Adrenal gland (tissue), 12 donors: Measurements from ENCODE around the gene SAMD9L. TPM values are rescaled to one million over a fixed set of nuclear protein-coding genes. Genes with fewer than 3 reads are reported as not detected.
A peak's percentile ranks its signal among the peaks of the same experiment; 100 is the strongest.

Experiments used
- DNase-seq, 7 donors: peaks; one replicate each; pipeline ENCODE4 v3.0.0-alpha.2; 2019 to 2020
- H3K27ac ChIP-seq, 5 donors: fragments of 200-600 bp; sonication (generic) in 4 of 5; 1 replicate in 3 of 5; 2 replicates in 2 of 5; pipeline versions ENCODE4 v1.5.1 to v1.8.0; 2016 to 2020; ENCODE audit warnings: mild to moderate bottlenecking in 1 of 5
- H3K27me3 ChIP-seq: fragments of 200-600 bp; 2 replicates; pipeline ENCODE4 v1.8.0; 2021
- H3K36me3 ChIP-seq, 2 donors: fragments of 200-600 bp; replicated peaks in 1 of 2; 1 replicate in 1 of 2; 2 replicates in 1 of 2; pipeline versions ENCODE4 v1.5.1 to v1.8.0; 2018 to 2022
- H3K4me1 ChIP-seq, 2 donors: fragments of 200-600 bp; replicated peaks in 1 of 2; 1 replicate in 1 of 2; 2 replicates in 1 of 2; pipeline versions ENCODE4 v1.5.1 to v1.8.0; 2018 to 2021
- H3K4me3 ChIP-seq, 4 donors: fragments of 200-600 bp; sonication (generic) in 3 of 4; one replicate each; pipeline ENCODE4 v1.5.1; 2016 to 2018
- H3K9me3 ChIP-seq, 3 donors: fragments of 200-600 bp; sonication (generic) in 1 of 3; replicated peaks in 1 of 3; 1 replicate in 2 of 3; 2 replicates in 1 of 3; pipeline versions ENCODE4 v1.5.1 to v1.8.0; 2016 to 2021
- CTCF ChIP-seq, 6 experiments: fragments of 450-650 bp in 4 of 6; fragments of 200-600 bp in 2 of 6; sonication (generic) in 1 of 6; IDR thresholded peaks; 1 replicate in 5 of 6; 2 replicates in 1 of 6; pipeline versions ENCODE4 v1.5.1 to v1.8.0; 2016 to 2021; ENCODE audit warnings: antibody characterized with exemption in 6 of 6, mild to moderate bottlenecking in 2 of 6, moderate library complexity in 1 of 6
- POLR2A ChIP-seq, 2 donors: fragments of 450-650 bp; IDR thresholded peaks; one replicate each; pipeline ENCODE4 v1.6.1; 2017; ENCODE audit warnings: antibody characterized with exemption in 2 of 2, mild to moderate bottlenecking in 2 of 2, moderate library complexity in 1 of 2
- WGBS, 4 donors: extraction: QIAGEN DNeasy Blood & Tissue Kit in 2 of 4; methylation state at CpG; one replicate each; pipeline versions ENCODE4 v1.1.5 to v1.1.7; 2013 to 2017; 5-methylcytosine and 5-hydroxymethylcytosine counted together
- intact Hi-C, 2 donors: fragments of 100-400 bp; cut with DNase I; formaldehyde crosslinking; loops; one replicate each; pipeline versions ENCODE4 v1.14.1 to v1.15.0; 2022 to 2023
- polyA plus RNA-seq, 3 donors: library from polyadenylated mRNA; stranded (reverse); fragments of 200-250 nt in 2 of 3; fragments of 350-450 nt in 1 of 3; fragmentation: Illumina TruSeq in 1 of 3; extraction: RNeasy Lipid Tissue Mini Kit (QIAGEN cat#74804) in 1 of 3; gene quantifications; one replicate each; pipeline ENCODE4 v1.2.3, GENCODE V29; 2013 to 2014
- total RNA-seq, 9 donors: library from RNA; depleted of rRNA in 4 of 9; stranded (reverse); fragments of >200 nt in 4 of 9; fragments of 120-200 nt in 1 of 9; fragmentation: NEBNext Ultra II Directional in 1 of 9; extraction: Animal tissue kit (Norgen Biotek cat#: 25700) in 1 of 9; gene quantifications; one replicate each; pipeline versions ENCODE4 v1.1.0 to v1.2.4, GENCODE V29; 2013 to 2023
- donor health status: healthy with polysubstance abuse.
- donor health status: Bipolar disorder and iron deficiency.
- donor health status: DM: yes; HTN: yes; CAD: no.
- donor health status: DM: no; HTN: no; CAD: no.
- donor health status: DM: no; HTN: no; CAD: no.
- donor health status: DM: yes; HTN: yes; CAD: no.

Gene SAMD9L
- total and polyA plus RNA-seq, 12 donors: 4.5 to 28.0 (median 10.0) TPM

- Histone ChIP-seq H3K27ac (no peak overlapping the region), H3K4me3 (no peak overlapping the region), H3K27me3 (no peaks in the 10 kb centered on the region), H3K36me3 (no peaks in the 10 kb centered on the region), H3K9me3 (no peaks in the 10 kb centered on the region), H3K4me1 (no peaks in the 10 kb centered on the region)
- intact Hi-C loops: no loop called here
- no peak for DNase-seq
- TF ChIP-seq CTCF (IDR thresholded peaks at IDR 0.05) (no peak), POLR2A (IDR thresholded peaks at IDR 0.05) (no peak)
- WGBS, 4 donors: 56 to 65% (median 62%) methylated on average over 3 of the region's 3 CpGs
Observed at GRCh38 chr7:93159490-93159889, 11.3 kb upstream of the SAMD9L start.

- TF ChIP-seq POLR2A (IDR thresholded peaks at IDR 0.05) (no peak), CTCF (IDR thresholded peaks at IDR 0.05) (no peak)
- Histone ChIP-seq H3K4me1 (no peaks in the 10 kb centered on the region), H3K27ac (no peak overlapping the region), H3K36me3 (no peaks in the 10 kb centered on the region), H3K4me3 (no peak overlapping the region), H3K9me3 (no peaks in the 10 kb centered on the region), H3K27me3 (no peaks in the 10 kb centered on the region)
- DNase-seq: no peak
- 48 to 87% (median 66%) methylated on average over 1 of the region's 1 CpG for WGBS, 4 donors
- intact Hi-C loops: no loop called here
Observed at GRCh38 chr7:93156884-93157283, 8.7 kb upstream of the SAMD9L start.

- H3K9me3 ChIP-seq: no peaks in the 10 kb centered on the region
- DNase-seq: no peak
- no peaks in the 10 kb centered on the region for H3K36me3 ChIP-seq
- intact Hi-C loops: no loop called here
- no peak for TF ChIP-seq CTCF (IDR thresholded peaks at IDR 0.05)
- TF ChIP-seq POLR2A (IDR thresholded peaks at IDR 0.05): no peak
- peaks cover 0 to 14% of the 10 kb centered on the region in 2 donors for H3K4me1 ChIP-seq
- H3K4me3 ChIP-seq: no peak overlapping the region
- 90 to 100% (median 94%) methylated on average over 1 of the region's 1 CpG for WGBS, 4 donors
- no peaks in the 10 kb centered on the region for H3K27me3 ChIP-seq
- H3K27ac ChIP-seq: no peak overlapping the region
Observed at GRCh38 chr7:93150200-93150835, 2.1 kb upstream of the SAMD9L start.

GRCh38 chr7:93148727-93149126, 542 bp upstream of the SAMD9L start:
- peaks cover 0 to 12% of the 10 kb centered on the region in 2 donors for H3K36me3 ChIP-seq
- intact Hi-C loops: no loop called here
- no peaks in the 10 kb centered on the region for H3K9me3 ChIP-seq
- no peaks in the 10 kb centered on the region for H3K27me3 ChIP-seq
- no peak for DNase-seq
- peaks cover 0 to 14% of the 10 kb centered on the region in 2 donors for H3K4me1 ChIP-seq
- WGBS, 4 donors: 72 to 75% (median 72%) methylated on average over 3 of the region's 3 CpGs
- peak overlapping the region in 1 of 4 donors; percentile 55 for H3K4me3 ChIP-seq
- TF ChIP-seq POLR2A (IDR thresholded peaks at IDR 0.05): no peak
- TF ChIP-seq CTCF (IDR thresholded peaks at IDR 0.05): no peak
- H3K27ac ChIP-seq: peak overlapping the region in 3 of 5 donors; percentile 15 to 32 (median 19)
